Lung (tissue), 12 donors: ENCODE results near the gene TTC28. TPM values are rescaled to one million over a fixed set of nuclear protein-coding genes. Genes with fewer than 3 reads are reported as not detected.

Experiments used
- ATAC-seq: fragments of 200-7000 bp; cut with Tn5 transposase; one replicate; pipeline ENCODE4 v1.9.1; 2020; ENCODE audit warnings: moderate number of reproducible peaks; ENCODE audit not compliant: insufficient read depth, low FRiP score
- DNase-seq, 3 donors: peaks; one replicate each; pipeline ENCODE4 v3.0.0-alpha.2; 2013 to 2017
- H3K27ac ChIP-seq, 2 donors: one replicate each; pipeline ENCODE4 v1.5.1; 2013; ENCODE audit warnings: mild to moderate bottlenecking in 2 of 2, moderate library complexity in 2 of 2, control low read depth in 1 of 2, inconsistent platforms in 1 of 2, low read depth in 1 of 2, low read length in 1 of 2
- H3K27me3 ChIP-seq, 3 donors: one replicate each; pipeline ENCODE4 v1.5.1; 2013; ENCODE audit warnings: low read length in 2 of 3; ENCODE audit not compliant: control insufficient read depth in 3 of 3, insufficient read depth in 3 of 3
- H3K36me3 ChIP-seq, 4 donors: one replicate each; pipeline ENCODE4 v1.5.1; 2013; ENCODE audit warnings: low read length in 4 of 4, mild to moderate bottlenecking in 1 of 4, moderate library complexity in 1 of 4; ENCODE audit not compliant: control insufficient read depth in 4 of 4, insufficient read depth in 4 of 4
- H3K4me1 ChIP-seq, 5 donors: one replicate each; pipeline ENCODE4 v1.5.1; 2013; ENCODE audit warnings: low read length in 5 of 5, mild to moderate bottlenecking in 2 of 5, moderate library complexity in 1 of 5; ENCODE audit not compliant: control insufficient read depth in 5 of 5, insufficient read depth in 5 of 5
- H3K4me3 ChIP-seq: one replicate; pipeline ENCODE4 v1.5.1; 2013; ENCODE audit warnings: mild to moderate bottlenecking, control low read depth, moderate library complexity
- H3K9ac ChIP-seq, 2 donors: one replicate each; pipeline ENCODE4 v1.5.1; 2013; ENCODE audit warnings: low read length in 2 of 2, control low read depth in 1 of 2; ENCODE audit not compliant: insufficient read depth in 1 of 2
- H3K9me3 ChIP-seq, 4 donors: one replicate each; pipeline ENCODE4 v1.5.1; 2013; ENCODE audit warnings: low read length in 3 of 4, mild to moderate bottlenecking in 1 of 4, moderate library complexity in 1 of 4; ENCODE audit not compliant: control insufficient read depth in 4 of 4, insufficient read depth in 3 of 4
- WGBS, 2 donors: extraction: QIAGEN DNeasy Blood & Tissue Kit; methylation state at CpG; one replicate each; pipeline ENCODE4 v1.1.7; 2013; 5-methylcytosine and 5-hydroxymethylcytosine counted together
- polyA plus RNA-seq, 2 donors: library from polyadenylated mRNA; stranded (reverse); fragments of 200-250 nt; gene quantifications; one replicate each; pipeline ENCODE4 v1.2.1, GENCODE V29; 2013
- total RNA-seq, 2 donors: library from RNA; depleted of rRNA in 1 of 2; stranded (reverse); fragments of >200 nt in 1 of 2; gene quantifications; one replicate each; pipeline ENCODE4 v1.2.1, GENCODE V29; 2014 to 2021
- TF ChIP-seq, protein P1 (sequence below): IDR thresholded peaks from 2 replicates; pipeline ENCODE4 v1.5.1; 2012; ENCODE audit warnings: mild to moderate bottlenecking; ENCODE audit errors: control extremely low read depth, extremely low read depth
- donor health status: control.
- donor health status: control.
- donor health status: Bipolar disorder and iron deficiency.
- donor health status: healthy.
- donor health status: DM: yes; HTN: yes; CAD: no.

The TTC28 gene
- total and polyA plus RNA-seq, 4 donors, result 4.7 to 72.2 (median 24.8) TPM

DNA sequence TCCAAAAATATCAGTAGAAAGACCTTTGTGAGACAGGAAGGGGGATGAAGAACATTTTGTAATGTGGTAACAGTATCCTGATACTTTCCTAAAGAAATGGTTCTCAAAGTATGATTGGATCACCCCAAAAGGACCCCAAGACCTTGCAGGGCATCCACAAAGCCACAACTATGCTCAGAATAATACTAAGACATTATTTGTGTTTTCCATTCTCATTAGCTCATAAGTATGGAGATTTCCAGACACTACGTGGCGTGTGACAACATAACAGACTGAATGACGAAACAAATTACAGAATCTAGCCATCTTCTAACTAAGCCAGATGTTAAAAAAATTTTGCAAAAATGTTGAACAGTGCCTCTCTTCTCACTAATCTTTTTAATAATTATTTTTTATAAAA, 37.0 kb upstream of the TTC28 start:
- H3K36me3 ChIP-seq, result peaks cover 0 to 1% (median 0%) of the 10 kb centered on the region in 4 donors
- no peak overlapping the region for H3K27ac ChIP-seq
- peaks cover 0 to 11% (median 3%) of the 10 kb centered on the region in 5 donors for H3K4me1 ChIP-seq
- TF ChIP-seq, protein P1, sequence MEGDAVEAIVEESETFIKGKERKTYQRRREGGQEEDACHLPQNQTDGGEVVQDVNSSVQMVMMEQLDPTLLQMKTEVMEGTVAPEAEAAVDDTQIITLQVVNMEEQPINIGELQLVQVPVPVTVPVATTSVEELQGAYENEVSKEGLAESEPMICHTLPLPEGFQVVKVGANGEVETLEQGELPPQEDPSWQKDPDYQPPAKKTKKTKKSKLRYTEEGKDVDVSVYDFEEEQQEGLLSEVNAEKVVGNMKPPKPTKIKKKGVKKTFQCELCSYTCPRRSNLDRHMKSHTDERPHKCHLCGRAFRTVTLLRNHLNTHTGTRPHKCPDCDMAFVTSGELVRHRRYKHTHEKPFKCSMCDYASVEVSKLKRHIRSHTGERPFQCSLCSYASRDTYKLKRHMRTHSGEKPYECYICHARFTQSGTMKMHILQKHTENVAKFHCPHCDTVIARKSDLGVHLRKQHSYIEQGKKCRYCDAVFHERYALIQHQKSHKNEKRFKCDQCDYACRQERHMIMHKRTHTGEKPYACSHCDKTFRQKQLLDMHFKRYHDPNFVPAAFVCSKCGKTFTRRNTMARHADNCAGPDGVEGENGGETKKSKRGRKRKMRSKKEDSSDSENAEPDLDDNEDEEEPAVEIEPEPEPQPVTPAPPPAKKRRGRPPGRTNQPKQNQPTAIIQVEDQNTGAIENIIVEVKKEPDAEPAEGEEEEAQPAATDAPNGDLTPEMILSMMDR, result no peak
- no peaks in the 10 kb centered on the region for H3K27me3 ChIP-seq
- ATAC-seq, result no peak
- DNase-seq, result no peak
- 78 to 93% methylated on average over 3 of the region's 3 CpGs for WGBS, 2 donors
- H3K9ac ChIP-seq, result no peak overlapping the region
- H3K9me3 ChIP-seq, result no peaks in the 10 kb centered on the region
- no peak overlapping the region for H3K4me3 ChIP-seq

DNA sequence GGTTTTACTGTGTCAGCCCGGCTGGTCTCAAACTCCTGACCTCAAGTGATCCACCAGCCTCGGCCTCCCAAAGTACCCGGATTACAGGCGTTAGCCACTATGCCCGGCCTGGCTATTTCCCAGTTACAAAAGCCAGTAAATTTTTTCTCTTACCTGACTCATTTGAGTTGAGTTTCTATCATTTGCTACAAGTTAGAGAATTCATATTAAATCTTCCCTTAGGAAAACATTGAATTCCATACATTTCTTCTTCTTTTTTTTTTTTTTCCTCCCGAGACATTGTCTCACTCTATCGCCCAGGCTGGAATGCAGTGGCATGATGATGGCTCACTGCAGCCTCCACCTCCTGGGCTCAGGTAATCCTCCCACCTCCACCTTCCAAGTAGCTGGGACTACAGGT, 36.0 kb upstream of the TTC28 start:
- ATAC-seq, result no peak
- 98% methylated on average over 7 of the region's 7 CpGs for WGBS, 2 donors
- H3K36me3 ChIP-seq, result no peaks in the 10 kb centered on the region
- TF ChIP-seq, protein P1, result no peak
- no peaks in the 10 kb centered on the region for H3K9me3 ChIP-seq
- DNase-seq, result no peak
- H3K9ac ChIP-seq, result no peak overlapping the region
- peaks cover 0 to 22% (median 9%) of the 10 kb centered on the region in 5 donors for H3K4me1 ChIP-seq
- no peaks in the 10 kb centered on the region for H3K27me3 ChIP-seq
- H3K4me3 ChIP-seq, result no peak overlapping the region
- H3K27ac ChIP-seq, result no peak overlapping the region

DNA sequence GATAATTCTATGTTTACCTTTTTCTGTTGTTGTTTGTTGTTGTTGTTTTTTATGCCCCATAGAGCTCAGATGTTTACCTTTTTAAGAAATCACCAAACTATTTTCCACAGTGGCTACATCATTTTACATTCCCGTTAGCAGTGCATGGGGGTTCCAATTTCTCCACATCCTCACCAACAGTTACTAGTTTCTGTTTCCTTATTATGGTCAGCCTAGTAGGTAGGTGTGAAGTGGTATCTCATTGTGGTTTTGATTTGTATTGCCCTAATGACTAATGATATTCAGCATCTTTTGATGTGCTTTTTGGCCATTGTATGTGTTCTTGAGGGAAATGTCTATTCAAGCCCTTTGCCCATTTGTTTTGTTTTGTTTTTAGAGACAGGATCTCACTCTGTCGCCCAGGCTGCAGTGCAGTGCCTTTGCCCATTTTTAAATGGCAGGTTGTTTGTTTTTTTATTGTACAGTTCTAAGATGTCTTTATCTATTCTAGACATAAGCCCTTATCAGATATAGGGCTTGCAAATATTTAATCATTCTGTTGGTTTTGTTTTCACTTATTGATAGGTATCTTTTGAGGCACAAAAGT, 34.5 kb upstream of the TTC28 start:
- Histone ChIP-seq H3K9ac (no peak overlapping the region), H3K27me3 (no peaks in the 10 kb centered on the region), H3K9me3 (no peaks in the 10 kb centered on the region), H3K27ac (no peak overlapping the region), H3K4me3 (no peak overlapping the region), H3K4me1 (peaks cover 0 to 29% (median 13%) of the 10 kb centered on the region in 5 donors), H3K36me3 (no peaks in the 10 kb centered on the region)
- DNase-seq, result no peak
- WGBS, 2 donors, result 64 to 67% methylated on average over 2 of the region's 2 CpGs
- no peak for ATAC-seq
- TF ChIP-seq, protein P1, result no peak
